Mucosa of descending colon (tissue), 3 donors: ENCODE results near the gene ACBD3. TPM values are rescaled to one million over a fixed set of nuclear protein-coding genes. Genes with fewer than 3 reads are reported as not detected.
A peak's percentile ranks its signal among the peaks of the same experiment; 100 is the strongest.

Experiments
- ATAC-seq: fragments of 200-7000 bp; cut with Tn5 transposase; one replicate; pipeline ENCODE4 v1.9.1; 2020; ENCODE audit warnings: mild to moderate bottlenecking, moderate library complexity
- DNase-seq, 3 donors: peaks; one replicate each; pipeline ENCODE4 v3.0.0-alpha.2; 2020
- H3K36me3 ChIP-seq: fragments of 200-600 bp; one replicate; pipeline ENCODE4 v1.8.0; 2021; ENCODE audit warnings: low read depth, mild to moderate bottlenecking
- H3K4me1 ChIP-seq: fragments of 200-600 bp; one replicate; pipeline ENCODE4 v1.8.0; 2021; ENCODE audit warnings: low read depth, mild to moderate bottlenecking
- H3K4me3 ChIP-seq: fragments of 200-600 bp; one replicate; pipeline ENCODE4 v1.8.0; 2021; ENCODE audit warnings: mild to moderate bottlenecking
- H3K9me3 ChIP-seq: fragments of 200-600 bp; one replicate; pipeline ENCODE4 v1.8.0; 2021; ENCODE audit warnings: mild to moderate bottlenecking
- intact Hi-C, 2 donors: fragments of 100-400 bp; cut with DNase I in 1 of 2; cut with micrococcal nuclease in 1 of 2; formaldehyde crosslinking; loops; one replicate each; pipeline versions ENCODE4 v1.11.0 to v1.11.1; 2022; cut with DNase I, micrococcal nuclease
- total RNA-seq, 3 donors: library from RNA; stranded (reverse); fragmentation: NEBNext Ultra II Directional in 2 of 3; extraction: Animal tissue kit (Norgen Biotek cat#: 25700) in 2 of 3; gene quantifications; one replicate each; pipeline versions ENCODE4 v1.2.1 to v1.2.4, GENCODE V29; 2021 to 2023
- TF ChIP-seq, protein P1 (sequence below): fragments of 200-600 bp; IDR thresholded peaks from one replicate; pipeline ENCODE4 v1.8.0; 2022; ENCODE audit warnings: antibody characterized with exemption, mild to moderate bottlenecking
- donor health status: DM: no; HTN: no; CAD: no; lungs with moderate emphysema.
- donor health status: DM: no; HTN: no; CAD: no.
- donor health status: DM: no; HTN: yes; CAD: no.

Gene ACBD3
- total RNA-seq, 3 donors from 2014 or later, result 36.6 to 49.9 (median 48.0) TPM

DNA sequence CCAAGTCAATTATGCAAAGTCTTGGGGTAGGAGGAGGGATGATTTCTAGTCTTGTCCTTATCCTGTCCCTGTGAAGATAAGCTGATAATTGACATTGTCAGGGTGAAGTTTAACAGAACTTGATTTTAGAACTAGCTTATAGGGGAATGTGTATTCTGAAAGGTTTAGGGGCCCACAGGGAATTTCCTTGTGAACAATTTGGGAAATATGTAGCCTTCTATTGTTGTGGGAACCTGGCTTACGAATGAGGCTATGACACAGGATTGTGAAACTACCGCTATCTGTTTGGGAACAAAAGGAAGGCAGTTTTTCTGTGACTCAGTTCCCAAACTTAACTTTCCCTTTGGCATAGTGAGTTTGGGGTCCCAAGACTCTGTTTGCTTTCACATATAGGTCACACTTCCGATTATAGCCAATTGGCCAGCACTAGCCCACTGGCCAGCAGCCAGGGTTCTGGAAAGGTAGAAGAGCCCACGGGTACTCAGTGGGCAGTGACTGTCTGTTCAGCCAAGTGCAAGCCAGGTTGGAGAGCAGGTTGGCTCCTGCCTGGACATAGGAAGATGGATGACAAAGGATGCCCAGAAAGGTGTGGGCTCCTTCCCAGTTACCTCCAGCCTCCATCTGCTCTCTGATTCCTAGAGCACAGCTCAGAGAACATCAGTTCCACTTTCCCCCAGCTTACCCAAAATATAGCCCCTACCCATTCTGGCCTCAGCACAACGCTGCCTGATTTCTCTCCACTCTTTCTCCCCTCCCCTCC, 88.5 kb downstream of the ACBD3 start:
- ATAC-seq, result no peak
- H3K9me3 ChIP-seq, result no peaks in the 10 kb centered on the region
- intact Hi-C loops, result no loop called here

DNA sequence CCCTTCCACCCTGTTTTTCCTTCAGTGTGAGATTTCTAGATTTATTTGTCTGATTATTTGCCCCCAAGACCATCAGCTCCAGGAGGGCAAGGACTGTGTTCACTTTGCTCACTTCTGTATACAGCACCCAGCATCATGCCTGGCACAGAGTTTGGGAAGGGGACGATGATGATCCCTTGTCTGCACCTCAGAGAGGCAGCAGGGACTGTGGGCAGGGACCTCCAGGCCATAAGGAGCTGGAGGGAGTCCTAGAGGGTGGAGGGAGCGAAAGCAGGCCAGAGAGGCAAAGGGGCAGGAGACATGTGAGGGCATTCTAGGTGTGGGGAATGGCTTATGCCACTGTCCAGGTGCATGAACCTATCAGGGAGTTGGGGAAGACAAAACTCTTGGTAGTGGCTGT, 91.3 kb downstream of the ACBD3 start:
- TF ChIP-seq, protein P1, sequence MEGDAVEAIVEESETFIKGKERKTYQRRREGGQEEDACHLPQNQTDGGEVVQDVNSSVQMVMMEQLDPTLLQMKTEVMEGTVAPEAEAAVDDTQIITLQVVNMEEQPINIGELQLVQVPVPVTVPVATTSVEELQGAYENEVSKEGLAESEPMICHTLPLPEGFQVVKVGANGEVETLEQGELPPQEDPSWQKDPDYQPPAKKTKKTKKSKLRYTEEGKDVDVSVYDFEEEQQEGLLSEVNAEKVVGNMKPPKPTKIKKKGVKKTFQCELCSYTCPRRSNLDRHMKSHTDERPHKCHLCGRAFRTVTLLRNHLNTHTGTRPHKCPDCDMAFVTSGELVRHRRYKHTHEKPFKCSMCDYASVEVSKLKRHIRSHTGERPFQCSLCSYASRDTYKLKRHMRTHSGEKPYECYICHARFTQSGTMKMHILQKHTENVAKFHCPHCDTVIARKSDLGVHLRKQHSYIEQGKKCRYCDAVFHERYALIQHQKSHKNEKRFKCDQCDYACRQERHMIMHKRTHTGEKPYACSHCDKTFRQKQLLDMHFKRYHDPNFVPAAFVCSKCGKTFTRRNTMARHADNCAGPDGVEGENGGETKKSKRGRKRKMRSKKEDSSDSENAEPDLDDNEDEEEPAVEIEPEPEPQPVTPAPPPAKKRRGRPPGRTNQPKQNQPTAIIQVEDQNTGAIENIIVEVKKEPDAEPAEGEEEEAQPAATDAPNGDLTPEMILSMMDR, result no peak
- intact Hi-C loops, result no loop called here
- no peak for ATAC-seq
- no peak for DNase-seq
- Histone ChIP-seq H3K9me3 (no peaks in the 10 kb centered on the region), H3K4me1 (peaks cover 3% of the 10 kb centered on the region), H3K4me3 (no peak overlapping the region), H3K36me3 (no peaks in the 10 kb centered on the region)

More for the DNA sequence above, 88.5 kb downstream of the ACBD3 start:
- Histone ChIP-seq H3K36me3 (no peaks in the 10 kb centered on the region), H3K4me1 (peaks cover 5% of the 10 kb centered on the region), H3K4me3 (no peak overlapping the region)
- TF ChIP-seq, protein P1, result no peak
- peak in 1 of 3 donors; percentile 17 for DNase-seq

Other genes with a start within 250 kb of the ACBD3 start
- gene LEFTY2, start 245.5 kb downstream of the ACBD3 start, total RNA-seq, result under 1 TPM; 0.32 to 0.77 (median 0.35) TPM
- gene SDE2, start 187.4 kb downstream of the ACBD3 start, total RNA-seq, result 10 to 100 TPM; 14.1 to 21.0 (median 15.0) TPM
- gene H3-3A, start 124.0 kb downstream of the ACBD3 start, total RNA-seq, result 100 to 1,000 TPM; 466 to 839 (median 627) TPM
- gene MIXL1, start 36.9 kb upstream of the ACBD3 start, total RNA-seq, result under 1 TPM; 0.16 to 0.38 (median 0.29) TPM
- gene LIN9, start 122.4 kb upstream of the ACBD3 start, total RNA-seq, result 1 to 10 TPM; 3.8 to 4.5 (median 4.4) TPM
- 10 to 100 TPM; 35.8 to 81.2 (median 63.2) TPM for gene PARP1, start 221.4 kb upstream of the ACBD3 start, total RNA-seq